Prostate gland (tissue), 2 donors: ENCODE results near the gene PIP5K1B.

Experiments used
- POLR2A ChIP-seq: fragments of 450-650 bp; IDR thresholded peaks from one replicate; pipeline ENCODE4 v1.6.1; 2016; ENCODE audit warnings: antibody characterized with exemption, mild to moderate bottlenecking
- POLR2AphosphoS5 ChIP-seq: sonication (generic); formaldehyde crosslinking; IDR thresholded peaks from one replicate; pipeline ENCODE4 v1.6.1; 2017; ENCODE audit warnings: antibody characterized with exemption
- TF ChIP-seq, protein P1 (sequence below), 4 experiments: fragments of 200-600 bp in 2 of 4; fragments of 450-650 bp in 2 of 4; sonication (generic) in 2 of 4; IDR thresholded peaks; 1 replicate in 3 of 4; 2 replicates in 1 of 4; pipeline ENCODE4 v1.5.1; 2016 to 2019; ENCODE audit warnings: antibody characterized with exemption in 4 of 4, mild to moderate bottlenecking in 2 of 4, moderate library complexity in 2 of 4

DNA sequence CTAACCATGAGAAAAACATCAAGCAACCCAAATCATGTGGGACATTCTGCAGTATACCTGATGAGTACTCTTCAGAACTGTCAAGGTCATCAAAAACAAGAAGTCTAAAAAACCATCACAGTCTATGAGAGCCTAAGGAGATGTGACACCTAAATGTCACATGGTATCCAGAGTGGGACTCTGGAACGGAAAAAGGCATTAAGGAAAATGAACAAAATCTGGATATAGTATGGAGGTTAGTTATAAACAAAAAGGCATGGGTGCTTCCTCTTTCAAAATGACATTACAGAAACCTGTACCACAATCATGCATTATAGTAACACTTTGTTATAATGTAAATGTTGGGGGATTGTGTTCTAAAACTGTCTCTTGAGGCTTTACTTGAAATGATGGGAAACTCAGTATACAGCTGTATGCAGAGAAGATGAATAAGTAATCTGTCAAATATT, 261.5 kb downstream of the PIP5K1B start:
- TF ChIP-seq, protein P1, sequence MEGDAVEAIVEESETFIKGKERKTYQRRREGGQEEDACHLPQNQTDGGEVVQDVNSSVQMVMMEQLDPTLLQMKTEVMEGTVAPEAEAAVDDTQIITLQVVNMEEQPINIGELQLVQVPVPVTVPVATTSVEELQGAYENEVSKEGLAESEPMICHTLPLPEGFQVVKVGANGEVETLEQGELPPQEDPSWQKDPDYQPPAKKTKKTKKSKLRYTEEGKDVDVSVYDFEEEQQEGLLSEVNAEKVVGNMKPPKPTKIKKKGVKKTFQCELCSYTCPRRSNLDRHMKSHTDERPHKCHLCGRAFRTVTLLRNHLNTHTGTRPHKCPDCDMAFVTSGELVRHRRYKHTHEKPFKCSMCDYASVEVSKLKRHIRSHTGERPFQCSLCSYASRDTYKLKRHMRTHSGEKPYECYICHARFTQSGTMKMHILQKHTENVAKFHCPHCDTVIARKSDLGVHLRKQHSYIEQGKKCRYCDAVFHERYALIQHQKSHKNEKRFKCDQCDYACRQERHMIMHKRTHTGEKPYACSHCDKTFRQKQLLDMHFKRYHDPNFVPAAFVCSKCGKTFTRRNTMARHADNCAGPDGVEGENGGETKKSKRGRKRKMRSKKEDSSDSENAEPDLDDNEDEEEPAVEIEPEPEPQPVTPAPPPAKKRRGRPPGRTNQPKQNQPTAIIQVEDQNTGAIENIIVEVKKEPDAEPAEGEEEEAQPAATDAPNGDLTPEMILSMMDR (IDR thresholded peaks at IDR 0.05) = no peak
- TF ChIP-seq POLR2AphosphoS5 = no peak
- no peak for TF ChIP-seq POLR2A
